CD4-positive, alpha-beta T cell treated with Interleukin-4 for 4 hours (primary cell): Measurements from ENCODE around the gene DYNLT3.

ENCODE experiments used
- DNase-seq: peaks from one replicate; pipeline ENCODE4 v3.0.0-alpha.2; 2020

The DYNLT3 gene, protein sequence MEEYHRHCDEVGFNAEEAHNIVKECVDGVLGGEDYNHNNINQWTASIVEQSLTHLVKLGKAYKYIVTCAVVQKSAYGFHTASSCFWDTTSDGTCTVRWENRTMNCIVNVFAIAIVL

DNA sequence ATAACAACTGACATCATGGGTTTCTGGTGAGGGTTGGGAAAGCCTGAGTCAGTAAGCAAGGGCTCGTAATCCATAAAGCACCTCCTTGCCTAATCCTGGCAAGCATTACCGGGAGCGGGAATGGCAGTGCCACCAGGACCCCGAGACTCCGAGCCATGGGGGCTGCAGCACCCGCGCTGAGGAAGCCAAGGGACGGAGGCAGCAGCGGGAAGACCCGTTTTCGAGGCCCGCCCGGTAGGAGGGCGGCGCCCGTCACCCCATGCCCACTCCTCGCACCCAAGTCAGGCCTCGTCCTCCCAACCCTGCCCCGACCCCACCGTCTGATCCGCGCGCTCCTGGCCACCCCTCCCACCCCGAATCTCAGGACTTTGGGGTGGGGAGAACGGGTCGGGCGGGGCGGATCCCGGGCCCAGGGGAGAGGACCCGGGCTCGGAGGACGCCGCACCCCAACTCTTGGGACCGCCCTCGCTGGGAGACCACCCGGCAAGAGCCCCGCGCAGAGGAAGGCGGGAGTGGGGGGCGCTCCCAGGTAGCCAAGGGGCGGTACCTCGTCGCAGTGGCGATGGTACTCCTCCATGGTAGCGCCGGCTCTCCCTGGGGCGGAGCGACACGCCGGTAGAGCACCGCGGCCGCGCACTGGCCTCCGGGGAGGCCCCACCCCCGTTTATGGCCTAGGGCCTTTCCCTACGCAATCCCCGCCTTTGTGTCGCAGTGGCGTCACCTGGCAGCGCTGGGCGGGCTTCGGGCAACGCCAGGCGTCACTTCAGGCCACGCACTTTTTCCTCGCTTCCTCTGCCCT, at the start of gene DYNLT3:
DYNLT3 (minus strand) TSS at position 638 of the 799 bp plus-strand sequence; CDS start at position 577, 61 bp downstream.
- peak; percentile 74 for DNase-seq

DNA sequence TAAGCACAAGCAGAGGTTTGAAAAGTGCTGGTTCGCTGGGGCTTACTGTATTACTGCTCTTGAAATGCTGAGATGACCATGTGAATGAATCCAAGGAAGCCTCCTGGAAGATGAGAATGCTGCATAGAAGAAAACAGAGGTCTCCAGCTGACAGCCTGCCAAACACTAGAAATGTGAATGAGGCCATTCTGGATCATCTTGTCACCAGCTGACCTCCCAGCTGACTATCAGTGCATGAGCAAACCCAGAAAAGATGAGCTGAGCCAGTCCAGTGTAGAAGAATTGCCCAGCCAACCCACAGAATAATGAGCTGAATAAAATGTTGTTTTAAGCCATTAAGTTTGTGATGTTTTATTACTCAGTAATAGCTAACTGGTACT, 49.1 kb upstream of the DYNLT3 start:
- no peak for DNase-seq

DNA sequence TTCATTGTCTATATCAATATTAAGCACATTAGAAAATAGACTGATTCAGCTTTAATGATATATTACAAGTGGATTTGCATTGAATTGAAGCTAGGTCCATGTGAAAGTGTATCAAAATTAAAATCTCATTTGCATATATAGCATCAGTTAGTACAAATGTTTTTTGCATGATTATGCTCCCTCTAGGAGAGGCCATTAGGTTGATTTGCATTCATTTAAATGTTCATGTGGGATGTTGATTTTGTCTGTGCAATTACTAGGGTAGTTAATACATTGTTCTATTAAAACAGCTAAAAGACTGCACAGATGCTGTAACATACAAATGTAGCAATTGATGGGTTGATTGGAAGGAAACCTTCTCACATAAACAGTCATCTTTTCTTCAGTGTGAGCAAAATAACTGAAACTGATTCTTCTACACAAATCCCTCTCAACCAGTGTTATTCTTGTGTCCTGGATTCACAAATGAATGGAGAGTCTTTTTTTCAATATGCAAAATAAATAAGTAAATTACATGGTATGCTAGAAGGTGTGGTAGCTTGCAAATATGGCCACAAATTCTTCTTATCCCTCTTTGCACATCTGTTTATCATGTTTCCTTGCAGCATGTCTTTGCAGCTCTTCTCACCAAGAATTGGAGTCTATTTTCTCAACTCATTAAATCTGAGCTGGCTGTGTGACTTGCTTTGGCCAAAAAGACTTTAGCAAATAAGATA, 48.6 kb upstream of the DYNLT3 start:
- DNase-seq = no peak

DNA sequence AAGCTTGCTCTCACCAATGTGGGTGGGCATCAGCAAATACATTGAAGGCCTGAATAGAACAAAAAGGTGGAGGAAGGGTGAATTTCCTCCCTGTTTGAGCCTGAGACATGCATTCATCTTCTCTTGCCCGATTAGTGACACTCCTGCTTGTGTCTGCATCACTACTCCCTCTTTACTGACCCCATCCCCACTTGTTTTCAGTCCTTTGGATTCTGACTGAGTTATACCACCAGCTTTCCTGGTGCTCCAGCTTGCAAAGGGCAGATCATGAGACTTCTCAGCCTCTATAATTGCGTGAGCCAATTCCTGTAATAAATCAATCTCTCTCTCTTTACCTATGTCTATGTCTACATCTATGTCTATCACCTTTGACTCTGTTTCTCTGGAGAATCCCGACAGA, 47.4 kb upstream of the DYNLT3 start:
- DNase-seq = no peak

DNA sequence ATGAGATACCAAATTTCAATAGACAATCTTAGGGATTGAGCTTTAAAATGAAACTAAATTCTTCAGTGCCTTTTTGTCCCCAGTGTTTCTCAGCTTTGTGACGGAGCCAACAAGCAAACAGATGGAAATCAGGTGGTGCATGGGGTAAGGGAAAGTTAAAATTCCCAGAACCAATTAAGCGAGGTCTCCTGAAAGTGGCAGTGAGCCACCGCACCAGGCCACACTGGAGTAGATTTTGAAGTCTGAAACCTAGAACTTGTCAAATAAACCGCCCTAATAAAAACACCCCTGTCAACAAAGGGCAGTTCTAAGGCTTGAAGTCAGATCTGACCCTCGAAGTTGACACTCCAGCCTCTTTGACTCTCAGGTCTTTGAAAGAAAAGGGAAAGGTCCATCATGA, 40.6 kb upstream of the DYNLT3 start:
- DNase-seq = no peak

DNA sequence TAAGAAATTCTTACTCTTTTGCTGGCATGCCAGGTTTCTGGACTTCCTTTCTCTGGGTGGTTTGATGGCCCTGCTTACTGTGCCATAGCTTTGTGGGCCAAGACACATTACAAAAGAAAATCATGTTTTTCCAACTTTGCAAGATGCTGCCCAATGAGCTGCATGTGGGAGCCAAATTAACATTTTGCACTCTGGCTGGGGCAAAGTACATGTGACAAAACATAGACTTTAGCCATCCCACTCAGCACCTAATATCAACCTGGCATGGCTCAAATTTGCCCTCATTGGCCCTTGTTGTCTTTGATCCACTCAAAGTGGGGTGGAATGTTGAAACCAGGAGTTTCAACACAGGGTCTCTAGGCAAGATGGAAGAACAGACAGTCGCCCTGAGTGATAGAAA, 40.0 kb upstream of the DYNLT3 start:
- no peak for DNase-seq

DNA sequence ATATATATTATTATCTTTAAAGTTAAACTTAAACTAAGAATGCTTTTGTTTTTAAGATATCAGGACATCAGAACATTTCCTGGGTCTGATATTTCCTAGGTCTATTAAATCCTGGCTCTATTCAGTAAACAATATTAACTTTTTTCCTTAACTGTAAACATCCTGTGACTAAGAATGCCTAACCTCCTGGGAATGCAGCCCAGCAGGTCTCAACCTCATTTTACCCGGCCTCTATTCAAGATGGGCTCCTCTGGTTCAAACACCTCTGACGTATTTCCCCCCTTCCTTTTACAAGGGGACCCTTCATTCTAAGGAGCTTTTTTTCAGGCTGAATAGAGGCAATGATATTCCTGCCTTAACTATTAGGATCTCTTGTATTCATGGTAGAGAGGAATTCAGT, 35.8 kb upstream of the DYNLT3 start:
- no peak for DNase-seq

DNA sequence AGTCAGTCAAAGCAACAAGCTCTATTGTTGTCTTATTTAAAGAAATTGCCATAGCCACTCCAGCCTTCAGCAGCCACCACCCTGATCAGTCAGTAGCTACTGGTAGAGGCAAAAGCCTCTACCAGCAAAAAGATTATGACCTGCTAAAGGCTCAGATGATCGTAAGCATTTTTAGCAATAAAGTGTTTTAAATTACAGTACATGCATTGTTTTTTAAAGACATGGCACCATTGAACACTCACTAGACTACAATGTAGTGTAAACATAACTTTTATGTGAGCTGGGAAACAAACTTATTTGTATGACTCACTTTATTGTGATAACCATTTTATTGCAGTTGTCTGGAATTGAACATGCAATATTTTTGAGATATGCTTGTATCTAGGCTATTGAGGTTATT, 32.3 kb upstream of the DYNLT3 start:
- no peak for DNase-seq

DNA sequence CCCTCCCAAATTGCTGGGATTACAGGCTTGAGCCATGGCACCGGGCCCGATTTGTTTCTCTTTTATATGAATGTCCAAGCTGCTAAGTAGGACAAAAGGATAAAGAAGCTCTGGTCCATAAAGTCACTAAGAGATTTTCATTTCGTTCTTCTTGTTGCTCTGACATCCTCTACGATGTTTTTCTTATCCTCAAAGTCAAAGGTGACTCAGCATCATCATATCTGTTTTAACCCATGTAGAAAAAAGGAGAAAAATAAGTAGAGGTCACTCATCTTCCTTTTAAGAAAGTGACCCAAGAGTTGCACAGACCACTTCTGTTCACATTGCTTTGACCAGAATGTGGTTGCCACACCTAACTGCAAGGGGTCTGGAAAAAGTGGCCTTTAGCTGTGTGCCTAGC, 29.3 kb upstream of the DYNLT3 start:
- no peak for DNase-seq

DNA sequence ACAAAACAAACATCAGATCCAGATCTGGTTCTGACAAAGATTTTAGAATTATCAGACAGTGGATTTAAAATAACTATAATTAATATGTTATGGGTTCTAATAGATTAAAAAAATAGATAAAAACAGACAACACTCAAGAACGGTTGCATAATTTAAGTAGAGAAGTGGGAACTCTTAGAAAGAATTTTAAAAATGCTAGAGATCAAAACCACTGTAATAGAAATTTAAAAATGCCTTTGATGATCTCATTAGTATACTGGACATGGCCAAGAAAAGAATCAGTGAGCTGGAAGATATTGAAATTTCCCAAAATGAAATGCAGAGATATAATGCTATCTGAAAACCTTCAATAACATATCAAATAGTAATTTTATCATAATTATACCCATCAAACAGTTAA, 28.3 kb upstream of the DYNLT3 start:
- no peak for DNase-seq

DNA sequence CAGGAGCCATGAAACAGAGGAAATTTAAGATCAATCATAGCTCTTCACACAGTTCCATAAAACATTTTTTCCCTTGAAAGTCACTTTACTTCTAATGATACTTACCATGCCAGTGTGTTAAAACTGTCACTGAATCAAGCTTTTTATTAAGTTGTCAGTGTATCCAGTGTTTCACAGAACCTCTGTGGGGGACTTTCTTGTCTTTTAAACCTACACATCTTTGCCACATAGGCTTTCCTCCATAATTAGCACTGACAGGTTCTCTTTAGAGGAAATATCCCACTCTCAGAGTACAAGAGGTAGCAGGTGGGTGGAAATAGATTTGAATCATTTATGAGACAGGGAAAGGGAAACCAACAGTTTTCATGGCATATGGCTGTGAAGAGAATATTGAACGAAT, 25.8 kb upstream of the DYNLT3 start:
- DNase-seq = no peak

DNA sequence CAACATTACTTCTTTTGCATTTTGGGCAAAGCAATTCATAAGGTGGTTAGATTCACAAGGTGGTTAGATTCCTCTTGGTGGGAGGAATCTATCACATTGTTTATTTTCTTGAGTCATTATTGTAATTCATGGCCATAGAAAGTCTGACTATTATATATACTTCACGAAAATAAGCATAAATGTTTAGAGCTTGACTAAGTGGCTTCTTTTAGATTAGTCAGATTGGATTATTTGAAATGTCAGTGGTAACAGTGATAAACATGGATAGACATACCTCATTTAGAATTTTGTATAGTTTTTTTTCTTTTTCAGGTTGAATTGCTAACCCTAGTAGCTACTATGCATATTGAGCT, 24.9 kb upstream of the DYNLT3 start:
- DNase-seq = no peak

DNA sequence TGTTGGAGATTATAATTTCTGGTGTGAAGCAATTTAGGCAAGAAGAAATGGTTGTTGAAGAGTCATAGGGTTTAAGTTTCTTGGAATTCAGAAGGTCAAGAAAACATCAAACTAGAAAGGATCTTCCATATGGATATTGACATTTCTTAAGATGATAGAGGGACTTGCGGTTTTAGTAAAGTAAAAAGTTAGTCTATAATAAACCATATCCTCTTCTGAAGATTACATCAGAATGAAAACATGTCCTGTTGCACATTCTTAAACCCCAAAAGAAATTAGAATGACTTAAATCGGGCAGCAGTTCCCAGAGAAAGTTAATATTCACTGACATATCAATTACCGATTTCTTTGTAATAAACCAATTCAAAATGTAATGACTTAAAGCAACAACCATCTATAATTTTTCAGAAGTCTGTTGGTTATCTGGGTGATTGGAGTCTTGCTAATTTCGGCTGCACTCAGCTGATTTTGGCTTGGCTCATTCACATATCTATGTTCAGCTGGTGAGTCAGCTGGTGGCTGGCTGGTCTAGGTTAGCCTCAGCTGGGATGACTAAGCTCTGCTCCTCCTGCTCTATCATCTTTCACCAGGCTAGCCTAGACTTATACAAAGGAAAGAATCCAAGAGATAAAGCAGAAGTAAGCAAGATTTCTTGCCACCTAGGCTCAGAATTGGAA, 24.4 kb upstream of the DYNLT3 start:
- no peak for DNase-seq

DNA sequence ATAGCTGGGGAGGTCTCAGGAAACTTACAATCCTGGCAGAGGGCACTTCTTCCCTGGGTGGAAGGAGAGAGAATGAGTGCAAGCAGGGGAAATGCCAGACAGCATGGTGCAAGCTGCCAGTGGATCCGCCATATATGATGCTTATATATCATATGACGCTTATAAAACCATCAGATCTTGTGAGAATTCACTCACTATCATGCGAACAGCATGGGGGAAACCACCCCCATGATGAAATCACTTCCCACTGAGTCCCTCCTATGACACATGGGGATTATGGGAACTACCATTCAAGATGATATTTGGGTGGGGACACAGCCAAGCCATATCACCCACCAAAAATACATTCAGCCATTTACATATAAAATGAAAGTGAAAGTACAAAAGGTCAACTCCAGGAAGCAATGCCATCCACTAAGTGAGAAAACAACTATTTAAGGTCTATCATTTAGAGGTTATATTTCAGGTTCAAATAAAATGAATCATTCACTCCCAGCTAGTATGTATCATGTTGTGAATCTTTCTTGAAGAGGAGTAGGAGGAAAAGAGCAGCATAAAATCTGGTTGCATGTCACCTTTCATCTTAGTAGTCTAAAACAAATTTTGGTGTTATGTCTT, 20.3 kb upstream of the DYNLT3 start:
- DNase-seq = no peak

DNA sequence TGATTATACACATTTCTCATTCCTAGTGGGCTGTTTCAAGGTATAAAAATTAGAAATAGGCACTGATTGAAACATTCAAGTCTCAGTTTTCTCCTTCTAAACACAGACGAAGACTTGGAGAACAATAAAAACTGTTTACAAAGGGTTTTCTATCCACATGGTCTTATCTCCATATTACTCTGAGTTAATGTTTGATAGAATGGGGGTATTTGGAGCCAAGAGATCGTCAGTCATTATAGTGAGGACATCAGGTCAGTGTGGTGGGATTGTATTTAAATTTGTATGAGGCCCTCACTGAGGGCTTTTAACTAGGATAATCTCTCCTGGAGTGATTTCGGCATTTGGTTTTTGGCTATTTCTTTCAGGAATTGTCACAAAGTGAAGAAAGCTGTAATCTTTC, 16.4 kb upstream of the DYNLT3 start:
- DNase-seq = no peak

DNA sequence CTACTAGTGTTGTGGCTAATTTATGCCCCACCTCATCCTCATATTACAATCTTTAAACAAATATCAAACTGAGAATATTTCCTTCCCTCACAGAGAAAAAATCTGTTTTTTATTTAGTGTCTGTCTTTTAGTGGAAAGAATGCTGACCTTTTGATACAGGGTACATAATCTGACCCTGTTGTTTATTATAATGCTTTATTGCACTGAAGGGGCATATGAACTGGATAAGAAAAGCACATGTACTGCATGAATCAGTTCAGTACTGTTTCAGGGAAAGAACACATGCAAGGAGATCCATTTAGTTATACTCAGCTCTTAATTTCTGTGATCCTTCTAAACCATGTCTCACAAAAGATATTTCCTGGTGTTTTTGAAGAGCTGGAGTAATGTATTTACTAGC, 15.5 kb upstream of the DYNLT3 start:
- no peak for DNase-seq

DNA sequence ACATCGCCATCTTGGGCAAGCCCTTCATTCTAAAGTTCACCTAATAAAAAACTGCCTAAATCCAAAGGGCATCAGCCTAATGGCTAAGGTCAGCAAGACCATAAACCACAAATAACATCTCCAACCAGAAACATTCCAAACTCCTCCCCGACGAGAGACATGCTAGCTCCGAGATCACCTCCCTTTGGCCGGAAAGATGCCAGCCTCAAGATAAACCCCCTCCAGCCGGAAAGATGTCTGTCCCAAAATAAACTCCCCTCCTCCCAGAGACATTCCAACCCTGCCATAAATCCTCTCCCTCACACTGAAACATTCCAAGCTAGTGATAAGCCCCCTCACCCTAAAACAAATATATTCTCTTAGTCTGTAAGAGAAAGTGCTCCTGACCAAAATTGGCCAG, 13.3 kb upstream of the DYNLT3 start:
- no peak for DNase-seq

DNA sequence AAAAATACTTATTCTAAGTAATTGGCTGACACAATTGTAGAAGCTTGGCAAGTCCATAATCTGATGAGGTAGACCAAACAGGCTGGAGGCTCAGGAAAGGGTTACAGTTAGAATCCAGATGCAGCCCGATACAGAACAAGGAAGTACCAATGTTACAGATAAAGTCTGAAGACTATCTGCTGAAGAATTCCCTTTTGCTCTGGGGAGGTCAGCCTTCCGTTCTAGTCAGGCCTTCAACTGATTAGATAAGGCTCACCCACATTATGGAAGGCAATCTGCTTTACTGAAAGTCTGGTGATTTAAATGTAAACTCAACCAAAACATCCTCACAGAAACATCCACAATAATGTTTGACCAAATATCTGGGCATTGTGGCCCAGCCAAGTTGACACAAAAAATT, 7.4 kb upstream of the DYNLT3 start:
- no peak for DNase-seq

DNA sequence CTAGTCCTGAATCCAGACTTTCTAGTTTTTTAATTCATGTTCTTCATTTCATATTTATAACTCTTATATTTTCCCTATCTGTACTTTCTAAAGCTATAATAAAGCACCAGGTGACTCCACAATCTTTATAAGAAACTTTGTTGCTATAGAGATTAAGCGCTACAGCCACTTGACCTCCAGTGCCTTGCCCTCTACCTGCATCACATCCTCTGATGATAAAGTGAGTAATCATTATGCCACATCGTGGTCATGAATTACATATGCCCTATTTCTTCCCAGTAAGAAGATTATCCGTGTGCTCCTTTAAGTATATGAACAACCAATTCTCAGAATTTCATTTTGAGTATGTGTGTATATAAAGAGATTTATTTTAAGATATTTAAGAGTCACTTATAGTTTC, 6.8 kb upstream of the DYNLT3 start:
- no peak for DNase-seq

DNA sequence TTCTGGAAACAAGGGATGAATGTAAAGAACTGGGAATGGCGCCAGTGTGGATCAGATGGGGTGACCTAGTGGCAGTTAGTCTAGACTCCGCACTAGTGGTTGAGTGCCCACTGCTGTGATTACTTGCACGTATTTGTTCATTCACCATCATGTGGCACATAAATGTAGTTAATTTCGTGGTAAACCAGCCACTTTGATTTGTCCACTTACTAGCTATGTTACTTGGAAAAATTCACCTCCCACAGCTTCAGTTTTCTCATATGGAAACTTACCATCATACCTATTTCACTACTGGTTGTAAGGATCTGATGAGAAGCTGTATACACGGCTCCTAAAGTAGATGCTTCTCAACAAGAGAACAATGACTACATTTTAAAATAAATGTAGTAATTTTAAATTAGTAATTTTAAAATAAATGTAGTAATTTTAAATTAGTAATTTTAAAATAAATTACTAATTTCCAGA, 394 bp upstream of the DYNLT3 start:
- DNase-seq = no peak

DNA sequence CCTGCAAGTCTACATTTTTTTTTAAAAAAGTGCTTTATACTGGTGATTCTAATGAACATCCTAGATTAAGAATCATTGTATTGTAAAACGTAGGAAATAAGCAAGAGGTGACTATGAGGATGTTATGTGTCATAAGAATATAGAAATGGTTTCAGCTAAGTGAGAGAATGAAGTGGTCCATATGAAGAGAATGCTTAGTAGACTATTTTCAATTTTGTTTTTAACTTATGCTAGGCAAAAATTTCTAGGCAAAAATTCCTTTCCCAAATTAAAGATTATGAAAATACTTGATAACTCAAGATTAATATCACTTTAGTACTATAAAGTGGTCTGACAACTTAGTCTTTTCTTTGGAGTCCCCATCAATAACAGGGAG, 825 bp downstream of the DYNLT3 start:
- DNase-seq = no peak

DNA sequence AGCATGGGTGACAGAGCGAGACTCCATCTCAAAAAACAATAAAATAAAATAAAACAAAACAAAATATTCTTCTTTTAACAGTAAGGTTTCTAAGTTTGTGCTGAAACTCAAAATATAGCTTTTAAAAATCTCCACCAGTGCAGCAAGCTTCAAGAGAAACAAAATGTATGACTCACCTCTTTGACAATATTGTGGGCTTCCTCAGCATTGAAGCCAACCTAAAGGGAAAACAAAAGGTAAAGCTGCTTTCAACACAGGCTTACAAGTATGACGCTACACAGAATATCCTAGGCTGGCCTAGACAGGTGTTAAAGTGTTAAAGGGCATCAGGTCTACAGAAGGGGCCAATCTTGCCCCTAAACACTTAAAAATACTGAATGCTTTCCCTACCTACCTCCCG, 1.2 kb downstream of the DYNLT3 start:
- DNase-seq = peak; percentile 59

DNA sequence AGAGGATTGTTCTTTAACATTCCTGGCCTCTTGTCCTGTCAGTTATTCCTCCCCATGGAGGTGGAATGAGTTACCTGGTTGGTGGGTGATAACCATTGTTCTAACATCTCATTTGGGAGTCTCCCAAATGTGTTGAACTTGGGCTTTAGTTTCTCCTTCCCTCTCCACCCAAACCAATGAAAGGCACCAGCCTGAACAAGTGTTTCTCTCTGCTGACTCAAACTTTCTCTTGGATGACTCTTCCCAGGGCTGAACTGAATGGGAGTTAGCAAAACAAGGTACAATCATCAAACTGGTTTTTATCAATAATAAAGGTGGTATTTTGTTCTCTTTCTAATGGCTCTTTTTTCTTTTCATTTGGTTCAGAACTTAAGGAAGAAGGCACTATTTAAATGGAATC, 2.7 kb downstream of the DYNLT3 start:
- no peak for DNase-seq
